SU-DHL-6 (cell line): ENCODE results near the gene HID1.

ENCODE experiments used
- CTCF ChIP-seq: fragments of 200-600 bp; sonication (generic); IDR thresholded peaks from one replicate; pipeline ENCODE4 v1.5.1; 2017; ENCODE audit warnings: antibody characterized with exemption, mild to moderate bottlenecking, low read length, moderate library complexity; ENCODE audit not compliant: insufficient read depth, poor library complexity, severe bottlenecking
- EZH2phosphoT487 ChIP-seq: fragments of 200-600 bp; sonication (generic), shearing (Covaris generic); conservative IDR thresholded peaks from 2 replicates; pipeline ENCODE4 v1.6.1; 2018; ENCODE audit warnings: mild to moderate bottlenecking, antibody characterized with exemption, low read length, moderate library complexity, mixed read lengths

- TF ChIP-seq CTCF (no peak), EZH2phosphoT487 (no peak)
Measured at GRCh38 chr17:74981318-74981978, 8.9 kb upstream of the HID1 start.
